ENCODE results near the gene CYS1.

CYS1 gene

GRCh38 chr2:10059016-10059351, 21.2 kb downstream of the CYS1 start:
- no peak overlapping the region for H3K27ac ChIP-seq
- TF ChIP-seq CTCF (conservative IDR thresholded peaks at IDR 0.05), result no peak

- no peak overlapping the region for H3K27ac ChIP-seq
- no peak for TF ChIP-seq CTCF (conservative IDR thresholded peaks at IDR 0.05)
Measured at GRCh38 chr2:10058251-10059015, 21.8 kb downstream of the CYS1 start.

- TF ChIP-seq CTCF (conservative IDR thresholded peaks at IDR 0.05), result no peak
- no peak overlapping the region for H3K27ac ChIP-seq
Measured at GRCh38 chr2:10057231-10058107, 22.7 kb downstream of the CYS1 start.

GRCh38 chr2:10056439-10056838, 23.8 kb downstream of the CYS1 start:
- no peak overlapping the region for H3K27ac ChIP-seq
- no peak for TF ChIP-seq CTCF (conservative IDR thresholded peaks at IDR 0.05)

GRCh38 chr2:10054976-10055375, 25.2 kb downstream of the CYS1 start:
- no peak overlapping the region for H3K27ac ChIP-seq
- TF ChIP-seq CTCF (conservative IDR thresholded peaks at IDR 0.05), result no peak

- H3K27ac ChIP-seq, result no peak overlapping the region; the same call in 1 of the 2 replicates
- TF ChIP-seq CTCF (conservative IDR thresholded peaks at IDR 0.05), result no peak
Measured at GRCh38 chr2:10054424-10054823, 25.8 kb downstream of the CYS1 start.

- peak overlapping the region; percentile 22; the same call in 1 of the 2 replicates for H3K27ac ChIP-seq
- no peak for TF ChIP-seq CTCF (conservative IDR thresholded peaks at IDR 0.05)
Measured at GRCh38 chr2:10053351-10053750, 26.9 kb downstream of the CYS1 start.
